Chondrocyte (in vitro differentiated cells): Measurements from ENCODE around the gene CDK14. TPM values are rescaled to one million over a fixed set of nuclear protein-coding genes. Genes with fewer than 3 reads are reported as not detected.
A peak's percentile ranks its signal among the peaks of the same experiment; 100 is the strongest.

ENCODE experiments used
- DNase-seq: peaks from one replicate; pipeline ENCODE4 v3.0.0; 2021; ENCODE audit warnings: mixed read lengths, low spot score
- H3K27ac Mint-ChIP-seq: one replicate; pipeline ENCODE4 v1.8.0; 2021; ENCODE audit warnings: mild to moderate bottlenecking, moderate library complexity, mixed read lengths; ENCODE audit not compliant: unreplicated experiment
- H3K27me3 Mint-ChIP-seq: 2 replicates; pipeline ENCODE4 v1.8.0; 2021; ENCODE audit warnings: low read depth, mixed read lengths
- H3K36me3 Mint-ChIP-seq: 2 replicates; pipeline ENCODE4 v1.8.0; 2021; ENCODE audit warnings: low read depth, mixed read lengths
- H3K4me1 Mint-ChIP-seq: 2 replicates; pipeline ENCODE4 v1.8.0; 2021; ENCODE audit warnings: low read depth, mild to moderate bottlenecking, mixed read lengths
- H3K4me3 Mint-ChIP-seq: one replicate; pipeline ENCODE4 v1.8.0; 2021; ENCODE audit warnings: mild to moderate bottlenecking, moderate library complexity, mixed read lengths; ENCODE audit not compliant: unreplicated experiment
- H3K9me3 Mint-ChIP-seq: 2 replicates; pipeline ENCODE4 v1.8.0; 2021; ENCODE audit warnings: low read depth, mixed read lengths
- CTCF ChIP-seq: fragments of 200-600 bp; sonication (generic); IDR thresholded peaks from 2 replicates; pipeline ENCODE4 v1.5.0; 2021; ENCODE audit warnings: antibody characterized with exemption, mild to moderate bottlenecking, moderate library complexity
- total RNA-seq: library from RNA; stranded (reverse); gene quantifications from 3 replicates; pipeline ENCODE4 v1.2.1, GENCODE V29; 2021

Gene CDK14
- total RNA-seq, 1 donor from 2014 or later, result 61.4 TPM

- no peaks in the 10 kb centered on the region for H3K36me3 Mint-ChIP-seq
- no peak overlapping the region for H3K4me3 Mint-ChIP-seq
- TF ChIP-seq CTCF, result no peak
- peak overlapping the region; percentile 60 for H3K27ac Mint-ChIP-seq
- no peaks in the 10 kb centered on the region for H3K27me3 Mint-ChIP-seq
- no peaks in the 10 kb centered on the region for H3K9me3 Mint-ChIP-seq
- no peak for DNase-seq
- peaks cover 61% of the 10 kb centered on the region for H3K4me1 Mint-ChIP-seq
Measured at GRCh38 chr7:90621125-90621746, 25.1 kb downstream of the CDK14 start.

GRCh38 chr7:90621747-90622140 is 25.6 kb downstream of the CDK14 start:
- DNase-seq, result no peak
- Mint-ChIP-seq H3K36me3 (no peaks in the 10 kb centered on the region), H3K27me3 (no peaks in the 10 kb centered on the region), H3K4me1 (peaks cover 66% of the 10 kb centered on the region), H3K4me3 (no peak overlapping the region), H3K9me3 (no peaks in the 10 kb centered on the region), H3K27ac (peak overlapping the region; percentile 60)
- no peak for TF ChIP-seq CTCF

GRCh38 chr7:90622670-90623069 is 26.5 kb downstream of the CDK14 start:
- no peak for TF ChIP-seq CTCF
- Mint-ChIP-seq H3K27me3 (no peaks in the 10 kb centered on the region), H3K36me3 (no peaks in the 10 kb centered on the region), H3K27ac (peak overlapping the region; percentile 60), H3K9me3 (no peaks in the 10 kb centered on the region), H3K4me1 (peaks cover 66% of the 10 kb centered on the region), H3K4me3 (no peak overlapping the region)
- DNase-seq, result no peak

- no peak for DNase-seq
- H3K27me3 Mint-ChIP-seq, result no peaks in the 10 kb centered on the region
- peak overlapping the region; percentile 81 for H3K27ac Mint-ChIP-seq
- no peak for TF ChIP-seq CTCF
- H3K36me3 Mint-ChIP-seq, result no peaks in the 10 kb centered on the region
- H3K9me3 Mint-ChIP-seq, result no peaks in the 10 kb centered on the region
- H3K4me3 Mint-ChIP-seq, result peak overlapping the region; percentile 17
- peaks cover 61% of the 10 kb centered on the region for H3K4me1 Mint-ChIP-seq
Measured at GRCh38 chr7:90624225-90624911, 28.2 kb downstream of the CDK14 start.

GRCh38 chr7:90625051-90625450 is 28.9 kb downstream of the CDK14 start:
- Mint-ChIP-seq H3K36me3 (no peaks in the 10 kb centered on the region), H3K27me3 (no peaks in the 10 kb centered on the region), H3K4me1 (peaks cover 62% of the 10 kb centered on the region), H3K4me3 (no peak overlapping the region), H3K27ac (peak overlapping the region; percentile 81), H3K9me3 (no peaks in the 10 kb centered on the region)
- no peak for DNase-seq
- TF ChIP-seq CTCF, result no peak
